HepG2 (cell line): Measurements from ENCODE around the gene DOCK1. TPM values are rescaled to one million over a fixed set of nuclear protein-coding genes. Genes with fewer than 3 reads are reported as not detected.

Source experiments
- ATAC-seq: fragments of 200-7000 bp; cut with Tn5 transposase; 3 replicates; pipeline ENCODE4 v1.9.1; 2020; ENCODE audit warnings: mild to moderate bottlenecking, moderate library complexity
- BruUV-seq: library from RNA; stranded (reverse); fragments of 400-500 nt; replicated peaks from 2 replicates; lab custom pipeline; 2021; lab: Mats Ljungman, UMichigan
- CTCF ChIA-PET: fragments of 300-600 bp; formaldehyde crosslinking; extraction: SDS; loops from one replicate; lab custom pipeline; 2021; ENCODE audit warnings: low total read pairs, inconsistent platforms, low intra/inter-chr PET ratio; lab: Yijun Ruan, JAX
- POLR2A ChIA-PET: fragments of 350-600 bp; sonication (Branson Sonifier 250); formaldehyde crosslinking; loops from one replicate; lab custom pipeline; 2020; ENCODE audit warnings: antibody characterized with exemption, inconsistent platforms; lab: Yijun Ruan, JAX
- DNase-seq: peaks from one replicate; pipeline ENCODE4 v3.0.0-alpha.2; 2015; ENCODE audit warnings: low spot score
- FAIRE-seq: peaks from 3 replicates; lab custom pipeline; 2011; peaks lifted over from hg19 to GRCh38; lab: Jason Lieb, UNC
- H2AFZ ChIP-seq: one replicate; pipeline ENCODE4 v1.6.1; 2011; ENCODE audit warnings: low read length, inconsistent platforms
- H3K27ac ChIP-seq: fragments of 300-600 bp; 3 replicates; pipeline ENCODE4 v1.8.0; 2011; ENCODE audit warnings: mixed run types, mild to moderate bottlenecking, mixed read lengths, low read length, inconsistent platforms; ENCODE audit not compliant: insufficient read depth; ENCODE audit errors: extremely low read length
- H3K27me3 ChIP-seq, 2 experiments: fragments of 200-600 bp in 1 of 2; 2 replicates in 1 of 2; 3 replicates in 1 of 2; pipeline versions ENCODE4 v1.6.0 to v1.8.0; 2011; ENCODE audit warnings: low read length in 2 of 2, mild to moderate bottlenecking in 2 of 2, moderate library complexity in 2 of 2, inconsistent platforms in 1 of 2; ENCODE audit not compliant: insufficient read depth in 2 of 2, control insufficient read depth in 1 of 2
- H3K36me3 ChIP-seq, 2 experiments: fragments of 200-600 bp in 1 of 2; replicated peaks in 1 of 2; 2 replicates in 1 of 2; 3 replicates in 1 of 2; pipeline versions ENCODE4 v1.5.1 to v1.8.0; 2011; ENCODE audit warnings: low read length in 2 of 2, inconsistent platforms in 1 of 2; ENCODE audit not compliant: insufficient read depth in 2 of 2, control insufficient read depth in 1 of 2
- H3K4me1 ChIP-seq: 2 replicates; pipeline ENCODE4 v1.5.1; 2012; ENCODE audit warnings: low read length, inconsistent platforms; ENCODE audit not compliant: insufficient read depth
- H3K4me2 ChIP-seq: 2 replicates; pipeline ENCODE4 v1.6.0; 2011; ENCODE audit warnings: low read depth, low read length, inconsistent platforms
- H3K4me3 ChIP-seq, 3 experiments: fragments of 200-600 bp in 1 of 3; sonication (generic), shearing (Covaris generic) in 1 of 3; replicated peaks in 1 of 3; 2 replicates each; pipeline ENCODE4 v1.5.1; 2011 to 2016; ENCODE audit warnings: low read length in 3 of 3, inconsistent platforms in 2 of 3, low read depth in 2 of 3, mild to moderate bottlenecking in 2 of 3, control low read depth in 1 of 3, mixed read lengths in 1 of 3; ENCODE audit not compliant: insufficient read depth in 1 of 3
- H3K79me2 ChIP-seq: one replicate; pipeline ENCODE4 v1.6.1; 2011; ENCODE audit warnings: low read length, inconsistent platforms; ENCODE audit not compliant: insufficient read depth
- H3K9ac ChIP-seq: 2 replicates; pipeline ENCODE4 v1.6.0; 2011; ENCODE audit warnings: mild to moderate bottlenecking, low read depth, low read length, inconsistent platforms; ENCODE audit not compliant: insufficient read depth
- H3K9me3 ChIP-seq: 2 replicates; pipeline ENCODE4 v1.5.1; 2012; ENCODE audit warnings: mild to moderate bottlenecking, low read length
- H4K20me1 ChIP-seq: 2 replicates; pipeline ENCODE4 v1.6.0; 2011; ENCODE audit warnings: inconsistent platforms, mild to moderate bottlenecking, low read length, moderate library complexity; ENCODE audit not compliant: insufficient read depth
- JUND ChIP-seq: sonication (generic); formaldehyde crosslinking; IDR thresholded peaks from 2 replicates; pipeline ENCODE4 v1.8.0; 2022; ENCODE audit warnings: mild to moderate bottlenecking, missing genetic modification reagents
- ZBTB7A ChIP-seq: sonication (generic); formaldehyde crosslinking; IDR thresholded peaks from 2 replicates; pipeline ENCODE4 v1.8.0; 2022; ENCODE audit warnings: mild to moderate bottlenecking, missing genetic modification reagents
- ZNF180 ChIP-seq: sonication (generic); formaldehyde crosslinking; IDR thresholded peaks from 2 replicates; pipeline ENCODE4 v1.4.0; 2020; ENCODE audit warnings: low read depth, missing genetic modification reagents, borderline replicate concordance
- ZNF263 ChIP-seq: sonication (generic); formaldehyde crosslinking; IDR thresholded peaks from 2 replicates; pipeline ENCODE4 v1.4.0; 2020; ENCODE audit warnings: missing genetic modification reagents
- ZNF780A ChIP-seq: sonication (generic); formaldehyde crosslinking; IDR thresholded peaks from 2 replicates; pipeline ENCODE4 v1.8.0; 2022; ENCODE audit warnings: mild to moderate bottlenecking, missing genetic modification reagents, moderate library complexity
- ZNF841 ChIP-seq: sonication (generic); formaldehyde crosslinking; IDR thresholded peaks from 2 replicates; pipeline ENCODE4 v1.8.1; 2023; ENCODE audit warnings: missing genetic modification reagents, borderline replicate concordance
- ZNF878 ChIP-seq: sonication (generic); formaldehyde crosslinking; IDR thresholded peaks from 2 replicates; pipeline ENCODE4 v1.8.1; 2023; ENCODE audit warnings: mild to moderate bottlenecking, missing genetic modification reagents, moderate library complexity
- WGBS: methylation state at CpG from one replicate; pipeline ENCODE4 v1.1.6; 2017; ENCODE audit warnings: low lambda C conversion rate; 5-methylcytosine and 5-hydroxymethylcytosine counted together
- in situ Hi-C: cut with HindIII; loops from 2 replicates; pipeline ENCODE4 v1.10.0; 2017; ENCODE audit warnings: low pct_unique_long_range_greater_than_20kb; ENCODE audit not compliant: extremely low pct_ligation_motif_present
- intact Hi-C: fragments of 100-400 bp; cut with micrococcal nuclease; formaldehyde crosslinking; loops from one replicate; pipeline ENCODE4 v1.10.0; 2022; ENCODE audit not compliant: unreplicated experiment
- polyA plus RNA-seq, 8 experiments: library from polyadenylated mRNA; depleted of rRNA in 3 of 8; stranded (reverse) in 7 of 8; unstranded in 1 of 8; fragments of >200 nt; fragmentation: Illumina TruSeq in 4 of 8; extraction: Trizol in 4 of 8; gene quantifications; 2 replicates each; pipeline versions ENCODE4 v1.2.1 to v1.2.3, GENCODE V29; 2011 to 2016; ENCODE audit warnings: low read depth in 4 of 8, missing spikeins in 1 of 8, mixed read lengths in 1 of 8; ENCODE audit not compliant: insufficient read depth in 1 of 8
- total RNA-seq, 5 experiments: library from RNA; depleted of rRNA; stranded (reverse); fragments of >200 nt; fragmentation: Illumina TruSeq; extraction: Trizol; gene quantifications; 2 replicates each; pipeline ENCODE4 v1.2.3, GENCODE V29; 2016; ENCODE audit warnings: low read depth in 1 of 5
- TF ChIP-seq, protein P1 (sequence below): fragments of 450-650 bp; IDR thresholded peaks from 2 replicates; pipeline ENCODE4 v1.6.1; 2017; ENCODE audit warnings: mild to moderate bottlenecking
- TF ChIP-seq, protein P2 (sequence below): sonication (generic); formaldehyde crosslinking; IDR thresholded peaks from 2 replicates; pipeline ENCODE4 v1.4.0; 2020; ENCODE audit warnings: missing genetic modification reagents
- TF ChIP-seq, protein P3 (sequence below): sonication (generic); formaldehyde crosslinking; IDR thresholded peaks from 2 replicates; pipeline ENCODE4 v1.4.0; 2020; ENCODE audit warnings: missing genetic modification reagents, mild to moderate bottlenecking, borderline replicate concordance
- TF ChIP-seq, protein P4 (sequence below): sonication (generic); formaldehyde crosslinking; IDR thresholded peaks from 2 replicates; pipeline ENCODE4 v1.8.0; 2022; ENCODE audit warnings: mild to moderate bottlenecking, missing genetic modification reagents; ENCODE audit not compliant: insufficient replicate concordance

DOCK1 gene
- total and polyA plus RNA-seq, 2 of the 13 experiments (the other 11 are each of a cell fraction or from before 2014, with no cell fraction given), result 8.3 to 25.5 TPM

DNA sequence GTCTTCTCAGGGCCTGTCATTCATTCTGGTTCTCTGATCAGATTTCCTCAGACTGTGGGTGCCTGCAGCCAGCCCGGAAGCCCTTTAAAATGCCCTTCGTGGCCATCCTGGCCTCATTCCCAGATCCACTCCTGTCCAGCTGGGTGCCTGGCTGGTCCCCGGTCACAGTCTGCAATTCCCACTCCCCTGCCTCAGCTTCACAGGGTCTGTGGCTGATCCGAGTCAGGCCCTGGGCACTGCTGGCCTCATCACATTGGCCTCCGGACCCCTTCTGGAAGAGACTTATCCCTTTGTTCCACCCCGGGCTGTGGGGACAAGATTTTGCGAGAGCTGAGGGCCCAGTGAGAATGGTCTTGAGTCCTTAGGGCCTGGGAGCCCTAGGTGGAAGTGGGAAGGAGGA, 12.1 kb downstream of the DOCK1 start:
- peaks cover 58% of the 10 kb centered on the region for H3K79me2 ChIP-seq
- ChIA-PET POLR2A (no interaction called here), CTCF (no interaction called here)
- no peak for FAIRE-seq
- H3K4me3 ChIP-seq, result no peak overlapping the region
- BruUV-seq, result no TSS peak
- TF ChIP-seq ZBTB7A, result no peak
- TF ChIP-seq ZNF878, result no peak
- TF ChIP-seq, protein P1, sequence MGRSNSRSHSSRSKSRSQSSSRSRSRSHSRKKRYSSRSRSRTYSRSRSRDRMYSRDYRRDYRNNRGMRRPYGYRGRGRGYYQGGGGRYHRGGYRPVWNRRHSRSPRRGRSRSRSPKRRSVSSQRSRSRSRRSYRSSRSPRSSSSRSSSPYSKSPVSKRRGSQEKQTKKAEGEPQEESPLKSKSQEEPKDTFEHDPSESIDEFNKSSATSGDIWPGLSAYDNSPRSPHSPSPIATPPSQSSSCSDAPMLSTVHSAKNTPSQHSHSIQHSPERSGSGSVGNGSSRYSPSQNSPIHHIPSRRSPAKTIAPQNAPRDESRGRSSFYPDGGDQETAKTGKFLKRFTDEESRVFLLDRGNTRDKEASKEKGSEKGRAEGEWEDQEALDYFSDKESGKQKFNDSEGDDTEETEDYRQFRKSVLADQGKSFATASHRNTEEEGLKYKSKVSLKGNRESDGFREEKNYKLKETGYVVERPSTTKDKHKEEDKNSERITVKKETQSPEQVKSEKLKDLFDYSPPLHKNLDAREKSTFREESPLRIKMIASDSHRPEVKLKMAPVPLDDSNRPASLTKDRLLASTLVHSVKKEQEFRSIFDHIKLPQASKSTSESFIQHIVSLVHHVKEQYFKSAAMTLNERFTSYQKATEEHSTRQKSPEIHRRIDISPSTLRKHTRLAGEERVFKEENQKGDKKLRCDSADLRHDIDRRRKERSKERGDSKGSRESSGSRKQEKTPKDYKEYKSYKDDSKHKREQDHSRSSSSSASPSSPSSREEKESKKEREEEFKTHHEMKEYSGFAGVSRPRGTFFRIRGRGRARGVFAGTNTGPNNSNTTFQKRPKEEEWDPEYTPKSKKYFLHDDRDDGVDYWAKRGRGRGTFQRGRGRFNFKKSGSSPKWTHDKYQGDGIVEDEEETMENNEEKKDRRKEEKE, result no peak
- no peak for TF ChIP-seq ZNF780A
- TF ChIP-seq ZNF841 (CRISPR knock-in tag), result no peak
- no peak for TF ChIP-seq ZNF180 (CRISPR knock-in tag)
- no peak for TF ChIP-seq JUND (CRISPR knock-in tag)
- TF ChIP-seq, protein P2, sequence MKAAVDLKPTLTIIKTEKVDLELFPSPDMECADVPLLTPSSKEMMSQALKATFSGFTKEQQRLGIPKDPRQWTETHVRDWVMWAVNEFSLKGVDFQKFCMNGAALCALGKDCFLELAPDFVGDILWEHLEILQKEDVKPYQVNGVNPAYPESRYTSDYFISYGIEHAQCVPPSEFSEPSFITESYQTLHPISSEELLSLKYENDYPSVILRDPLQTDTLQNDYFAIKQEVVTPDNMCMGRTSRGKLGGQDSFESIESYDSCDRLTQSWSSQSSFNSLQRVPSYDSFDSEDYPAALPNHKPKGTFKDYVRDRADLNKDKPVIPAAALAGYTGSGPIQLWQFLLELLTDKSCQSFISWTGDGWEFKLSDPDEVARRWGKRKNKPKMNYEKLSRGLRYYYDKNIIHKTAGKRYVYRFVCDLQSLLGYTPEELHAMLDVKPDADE (CRISPR knock-in tag), result no peak
- TF ChIP-seq, protein P3, sequence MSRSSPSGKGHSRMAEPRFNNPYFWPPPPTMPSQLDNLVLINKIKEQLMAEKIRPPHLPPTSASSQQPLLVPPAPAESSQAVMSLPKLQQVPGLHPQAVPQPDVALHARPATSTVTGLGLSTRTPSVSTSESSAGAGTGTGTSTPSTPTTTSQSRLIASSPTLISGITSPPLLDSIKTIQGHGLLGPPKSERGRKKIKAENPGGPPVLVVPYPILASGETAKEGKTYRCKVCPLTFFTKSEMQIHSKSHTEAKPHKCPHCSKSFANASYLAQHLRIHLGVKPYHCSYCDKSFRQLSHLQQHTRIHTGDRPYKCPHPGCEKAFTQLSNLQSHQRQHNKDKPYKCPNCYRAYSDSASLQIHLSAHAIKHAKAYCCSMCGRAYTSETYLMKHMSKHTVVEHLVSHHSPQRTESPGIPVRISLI (CRISPR knock-in tag), result no peak
- TF ChIP-seq, protein P4, sequence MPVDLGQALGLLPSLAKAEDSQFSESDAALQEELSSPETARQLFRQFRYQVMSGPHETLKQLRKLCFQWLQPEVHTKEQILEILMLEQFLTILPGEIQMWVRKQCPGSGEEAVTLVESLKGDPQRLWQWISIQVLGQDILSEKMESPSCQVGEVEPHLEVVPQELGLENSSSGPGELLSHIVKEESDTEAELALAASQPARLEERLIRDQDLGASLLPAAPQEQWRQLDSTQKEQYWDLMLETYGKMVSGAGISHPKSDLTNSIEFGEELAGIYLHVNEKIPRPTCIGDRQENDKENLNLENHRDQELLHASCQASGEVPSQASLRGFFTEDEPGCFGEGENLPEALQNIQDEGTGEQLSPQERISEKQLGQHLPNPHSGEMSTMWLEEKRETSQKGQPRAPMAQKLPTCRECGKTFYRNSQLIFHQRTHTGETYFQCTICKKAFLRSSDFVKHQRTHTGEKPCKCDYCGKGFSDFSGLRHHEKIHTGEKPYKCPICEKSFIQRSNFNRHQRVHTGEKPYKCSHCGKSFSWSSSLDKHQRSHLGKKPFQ (CRISPR knock-in tag), result no peak
- no peak for TF ChIP-seq ZNF263 (CRISPR knock-in tag)
- H3K9ac ChIP-seq, result no peak overlapping the region
- no peaks in the 10 kb centered on the region for H3K9me3 ChIP-seq
- in situ Hi-C loops (no loop called here), intact Hi-C loops (no loop called here)
- ATAC-seq, result no peak
- WGBS, result 100% methylated on average over 4 of the region's 7 CpGs
- H3K27ac ChIP-seq, result no peak overlapping the region
- H3K27me3 ChIP-seq, result no peaks in the 10 kb centered on the region
- H4K20me1 ChIP-seq, result 0 out of 2 replicates have a peak, but pooled peaks cover 4% of the 10 kb centered on the region
- no peaks in the 10 kb centered on the region; a peak in 2 of 5 replicates for H3K36me3 ChIP-seq
- H2AFZ ChIP-seq, result no peak overlapping the region
- no peaks in the 10 kb centered on the region for H3K4me1 ChIP-seq
- no peak for DNase-seq
- no peak overlapping the region for H3K4me2 ChIP-seq
